MM.1S (cell line): ENCODE measurements around the gene MPP7.

ENCODE experiments used
- DNase-seq: peaks from one replicate; pipeline ENCODE4 v3.0.0-alpha.2; 2015
- H2AFZ ChIP-seq: fragments of 300-600 bp; sonication (generic); 2 replicates; pipeline ENCODE4 v1.6.0; 2016; ENCODE audit warnings: antibody characterized with exemption, low read length
- H3F3A ChIP-seq: fragments of 300-600 bp; sonication (generic); 2 replicates; pipeline ENCODE4 v1.6.1; 2016; ENCODE audit warnings: mild to moderate bottlenecking, antibody characterized with exemption, low read length, moderate library complexity, mixed read lengths; ENCODE audit not compliant: insufficient read depth
- H3K27ac ChIP-seq: fragments of 300-600 bp; sonication (generic); 2 replicates; pipeline ENCODE4 v1.5.1; 2016; ENCODE audit warnings: mild to moderate bottlenecking, low read length
- H3K27me3 ChIP-seq: fragments of 300-600 bp; sonication (generic); replicated peaks from 2 replicates; pipeline ENCODE4 v1.6.0; 2016; ENCODE audit warnings: low read length; ENCODE audit not compliant: insufficient read depth
- H3K36me3 ChIP-seq: fragments of 300-600 bp; sonication (generic); replicated peaks from 2 replicates; pipeline ENCODE4 v1.6.1; 2016; ENCODE audit warnings: mild to moderate bottlenecking, low read length, mixed read lengths; ENCODE audit not compliant: insufficient read depth
- H3K4me1 ChIP-seq: fragments of 300-600 bp; sonication (generic); 2 replicates; pipeline ENCODE4 v1.6.1; 2016; ENCODE audit warnings: low read length, mixed read lengths
- H3K4me2 ChIP-seq: fragments of 300-600 bp; sonication (generic); 2 replicates; pipeline ENCODE4 v1.6.0; 2016; ENCODE audit warnings: low read depth, low read length
- H3K4me3 ChIP-seq: fragments of 300-600 bp; sonication (generic); 2 replicates; pipeline ENCODE4 v1.5.1; 2016; ENCODE audit warnings: low read length, mixed read lengths
- H3K79me2 ChIP-seq: fragments of 300-600 bp; sonication (generic); 2 replicates; pipeline ENCODE4 v1.6.1; 2016; ENCODE audit warnings: mixed run types, low read length, mixed read lengths
- H3K9ac ChIP-seq: fragments of 300-600 bp; sonication (generic); 2 replicates; pipeline ENCODE4 v1.6.1; 2016; ENCODE audit warnings: low read length, mixed read lengths
- H3K9me2 ChIP-seq: fragments of 300-600 bp; sonication (generic); replicated peaks from 2 replicates; pipeline ENCODE4 v1.6.1; 2016; ENCODE audit warnings: mild to moderate bottlenecking, low read length, mixed read lengths; ENCODE audit not compliant: insufficient read depth
- H3K9me3 ChIP-seq: fragments of 300-600 bp; sonication (generic); replicated peaks from 2 replicates; pipeline ENCODE4 v1.6.1; 2016; ENCODE audit warnings: mild to moderate bottlenecking, low read length, mixed read lengths; ENCODE audit not compliant: insufficient read depth
- H4K20me1 ChIP-seq: fragments of 300-600 bp; sonication (generic); 2 replicates; pipeline ENCODE4 v1.6.1; 2016; ENCODE audit warnings: mild to moderate bottlenecking, low read length, moderate library complexity, mixed read lengths; ENCODE audit not compliant: insufficient read depth
- EZH2 ChIP-seq: fragments of 300-600 bp; sonication (generic); optimal IDR thresholded peaks from 2 replicates; pipeline ENCODE3; 2017; ENCODE audit warnings: low read depth, mild to moderate bottlenecking, antibody characterized with exemption, low read length, mixed read lengths
- EZH2phosphoT487 ChIP-seq: fragments of 300-600 bp; sonication (generic); IDR thresholded peaks from 2 replicates; pipeline ENCODE4 v1.6.1; 2018; ENCODE audit warnings: antibody characterized with exemption, low read length
- TF ChIP-seq, protein P1 (sequence below): fragments of 300-600 bp; sonication (generic); IDR thresholded peaks from 2 replicates; pipeline ENCODE4 v1.5.1; 2016; ENCODE audit warnings: antibody characterized with exemption, low read length, mixed read lengths

MPP7 gene

DNA sequence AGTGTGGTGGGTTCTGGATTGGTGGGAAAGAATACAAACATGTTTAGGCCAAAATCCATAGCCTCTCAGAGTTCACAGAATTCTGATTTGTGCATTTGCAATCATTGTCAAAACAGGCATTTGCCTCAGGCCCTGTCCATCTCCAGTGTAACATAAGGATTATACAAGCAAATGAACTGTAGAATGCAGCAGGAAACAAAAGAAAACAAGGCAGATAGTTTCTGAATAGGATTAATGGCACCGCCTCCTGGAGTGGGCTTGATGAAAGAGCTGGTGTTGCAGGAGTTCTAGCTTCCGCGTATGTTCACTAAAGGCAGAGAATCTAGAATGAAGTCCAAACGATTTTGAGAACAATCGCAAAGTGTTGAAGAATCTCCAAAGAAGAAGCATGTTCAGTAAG, 11.3 kb upstream of the MPP7 start:
- no peak overlapping the region for H3K9ac ChIP-seq
- H2AFZ ChIP-seq, result no peak overlapping the region
- H3F3A ChIP-seq, result no peaks in the 10 kb centered on the region
- H3K79me2 ChIP-seq, result no peaks in the 10 kb centered on the region
- H3K9me3 ChIP-seq, result no peaks in the 10 kb centered on the region
- TF ChIP-seq EZH2, result no peak
- TF ChIP-seq, protein P1, sequence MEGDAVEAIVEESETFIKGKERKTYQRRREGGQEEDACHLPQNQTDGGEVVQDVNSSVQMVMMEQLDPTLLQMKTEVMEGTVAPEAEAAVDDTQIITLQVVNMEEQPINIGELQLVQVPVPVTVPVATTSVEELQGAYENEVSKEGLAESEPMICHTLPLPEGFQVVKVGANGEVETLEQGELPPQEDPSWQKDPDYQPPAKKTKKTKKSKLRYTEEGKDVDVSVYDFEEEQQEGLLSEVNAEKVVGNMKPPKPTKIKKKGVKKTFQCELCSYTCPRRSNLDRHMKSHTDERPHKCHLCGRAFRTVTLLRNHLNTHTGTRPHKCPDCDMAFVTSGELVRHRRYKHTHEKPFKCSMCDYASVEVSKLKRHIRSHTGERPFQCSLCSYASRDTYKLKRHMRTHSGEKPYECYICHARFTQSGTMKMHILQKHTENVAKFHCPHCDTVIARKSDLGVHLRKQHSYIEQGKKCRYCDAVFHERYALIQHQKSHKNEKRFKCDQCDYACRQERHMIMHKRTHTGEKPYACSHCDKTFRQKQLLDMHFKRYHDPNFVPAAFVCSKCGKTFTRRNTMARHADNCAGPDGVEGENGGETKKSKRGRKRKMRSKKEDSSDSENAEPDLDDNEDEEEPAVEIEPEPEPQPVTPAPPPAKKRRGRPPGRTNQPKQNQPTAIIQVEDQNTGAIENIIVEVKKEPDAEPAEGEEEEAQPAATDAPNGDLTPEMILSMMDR, result no peak
- TF ChIP-seq EZH2phosphoT487, result no peak
- no peaks in the 10 kb centered on the region for H4K20me1 ChIP-seq
- DNase-seq, result no peak
- H3K36me3 ChIP-seq, result no peaks in the 10 kb centered on the region
- H3K4me3 ChIP-seq, result no peak overlapping the region
- no peaks in the 10 kb centered on the region for H3K27me3 ChIP-seq
- no peaks in the 10 kb centered on the region for H3K4me1 ChIP-seq
- no peak overlapping the region for H3K4me2 ChIP-seq
- H3K9me2 ChIP-seq, result no peaks in the 10 kb centered on the region
- no peak overlapping the region for H3K27ac ChIP-seq

DNA sequence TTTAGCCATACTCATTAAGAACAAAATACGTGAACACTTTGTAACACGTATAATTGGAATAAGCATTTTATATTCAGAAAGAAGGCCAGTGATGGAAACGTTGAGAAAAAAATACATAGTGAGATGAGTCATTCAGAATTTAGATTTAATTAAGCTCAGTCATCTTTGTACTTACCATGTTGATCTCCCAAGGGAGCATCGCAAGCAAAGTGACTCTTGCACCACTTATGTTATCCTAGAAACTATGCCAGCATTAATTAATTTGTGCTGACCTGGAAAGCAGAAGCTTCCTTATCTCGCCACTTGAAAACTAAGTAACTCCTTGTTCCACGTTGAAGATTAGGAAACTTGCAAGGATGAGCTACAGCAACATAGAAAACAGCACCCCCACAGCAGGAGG, 9.7 kb upstream of the MPP7 start:
- Histone ChIP-seq H3K9ac (no peak overlapping the region), H3K9me3 (no peaks in the 10 kb centered on the region), H3K4me2 (no peak overlapping the region), H3F3A (no peaks in the 10 kb centered on the region), H3K4me3 (no peak overlapping the region), H2AFZ (no peak overlapping the region), H3K27ac (no peak overlapping the region), H3K36me3 (no peaks in the 10 kb centered on the region), H3K9me2 (no peaks in the 10 kb centered on the region), H3K27me3 (no peaks in the 10 kb centered on the region), H4K20me1 (no peaks in the 10 kb centered on the region), H3K4me1 (no peaks in the 10 kb centered on the region), H3K79me2 (no peaks in the 10 kb centered on the region)
- DNase-seq, result no peak
- TF ChIP-seq EZH2 (no peak), EZH2phosphoT487 (no peak)
- TF ChIP-seq, protein P1, result no peak

GRCh38 chr10:28311104-28311503, 8.2 kb upstream of the MPP7 start:
- H3K79me2 ChIP-seq, result no peaks in the 10 kb centered on the region
- H3K36me3 ChIP-seq, result no peaks in the 10 kb centered on the region
- H3K4me3 ChIP-seq, result no peak overlapping the region
- TF ChIP-seq EZH2phosphoT487, result no peak
- no peak for TF ChIP-seq EZH2
- TF ChIP-seq, protein P1, result no peak
- H4K20me1 ChIP-seq, result no peaks in the 10 kb centered on the region
- H3K9ac ChIP-seq, result no peak overlapping the region
- no peaks in the 10 kb centered on the region for H3K4me1 ChIP-seq
- H3K27me3 ChIP-seq, result 0 out of 2 replicates have a peak, but pooled peaks cover 3% of the 10 kb centered on the region
- H3K9me2 ChIP-seq, result no peaks in the 10 kb centered on the region
- no peak overlapping the region for H2AFZ ChIP-seq
- no peaks in the 10 kb centered on the region for H3K9me3 ChIP-seq
- no peaks in the 10 kb centered on the region for H3F3A ChIP-seq
- no peak overlapping the region for H3K27ac ChIP-seq
- H3K4me2 ChIP-seq, result no peak overlapping the region
- DNase-seq, result no peak
